ENCODE measurements around the gene RYR3. TPM values are rescaled to one million over a fixed set of nuclear protein-coding genes. Genes with fewer than 3 reads are reported as not detected.

The RYR3 gene
- total RNA-seq, 4 donors from 2014 or later = 0.65 to 7.5 (median 2.6) TPM

- no peak for ATAC-seq (ENCODE audit: low FRiP score)
- DNase-seq (ENCODE audit: low spot score) = no peak
- no peak for TF ChIP-seq CTCF (IDR thresholded peaks at IDR 0.05)
Measured at GRCh38 chr15:33851079-33851478, 540.3 kb downstream of the RYR3 start.

- no peak for DNase-seq (ENCODE audit: low spot score)
- no peak for ATAC-seq (ENCODE audit: low FRiP score)
- no peak for TF ChIP-seq CTCF (IDR thresholded peaks at IDR 0.05)
Measured at GRCh38 chr15:33852094-33852493, 541.3 kb downstream of the RYR3 start.

- DNase-seq (ENCODE audit: low spot score) = no peak
- no peak for TF ChIP-seq CTCF (IDR thresholded peaks at IDR 0.05)
- ATAC-seq (ENCODE audit: low FRiP score) = no peak
Measured at GRCh38 chr15:33852570-33852969, 541.8 kb downstream of the RYR3 start.

- DNase-seq (ENCODE audit: low spot score) = no peak
Measured at GRCh38 chr15:33857726-33858125, 547.0 kb downstream of the RYR3 start.

GRCh38 chr15:33858836-33859235, 548.1 kb downstream of the RYR3 start:
- no peak for TF ChIP-seq CTCF (IDR thresholded peaks at IDR 0.05)
- DNase-seq (ENCODE audit: low spot score) = no peak
- ATAC-seq (ENCODE audit: low FRiP score) = no peak

More at GRCh38 chr15:33857726-33858125, 547.0 kb downstream of the RYR3 start:
- ATAC-seq (ENCODE audit: low FRiP score) = no peak
- no peak for TF ChIP-seq CTCF (IDR thresholded peaks at IDR 0.05)

- ATAC-seq (ENCODE audit: low FRiP score) = no peak
- no peak for TF ChIP-seq CTCF (IDR thresholded peaks at IDR 0.05)
- DNase-seq (ENCODE audit: low spot score) = no peak
Measured at GRCh38 chr15:33859992-33860545, 549.3 kb downstream of the RYR3 start.

GRCh38 chr15:33860754-33861153, 550.0 kb downstream of the RYR3 start:
- no peak for TF ChIP-seq CTCF (IDR thresholded peaks at IDR 0.05)
- ATAC-seq (ENCODE audit: low FRiP score) (no peak), DNase-seq (ENCODE audit: low spot score) (no peak)
